Stomach smooth muscle (tissue), 2 donors: ENCODE data around the gene MKNK2.

ENCODE experiments used
- H3K27ac ChIP-seq: one replicate; pipeline ENCODE4 v1.7.0; 2013; ENCODE audit warnings: mild to moderate bottlenecking, low read length, inconsistent platforms
- H3K27me3 ChIP-seq, 2 donors: one replicate each; pipeline ENCODE4 v1.7.0; 2013; ENCODE audit warnings: low read length in 2 of 2; ENCODE audit not compliant: insufficient read depth in 2 of 2, control insufficient read depth in 1 of 2
- H3K36me3 ChIP-seq, 2 donors: one replicate each; pipeline ENCODE4 v1.7.0; 2013; ENCODE audit warnings: low read length in 2 of 2; ENCODE audit not compliant: control insufficient read depth in 2 of 2, insufficient read depth in 2 of 2
- H3K4me1 ChIP-seq: one replicate; pipeline ENCODE4 v1.7.0; 2013; ENCODE audit warnings: low read length; ENCODE audit not compliant: control insufficient read depth, insufficient read depth
- H3K4me3 ChIP-seq, 2 donors: one replicate each; pipeline ENCODE4 v1.7.0; 2013; ENCODE audit warnings: low read length in 2 of 2
- H3K9ac ChIP-seq, 2 donors: one replicate each; pipeline ENCODE4 v1.7.0; 2013; ENCODE audit warnings: low read length in 2 of 2, mild to moderate bottlenecking in 1 of 2
- H3K9me3 ChIP-seq, 2 donors: one replicate each; pipeline ENCODE4 v1.7.0; 2013; ENCODE audit warnings: low read length in 2 of 2; ENCODE audit not compliant: control insufficient read depth in 2 of 2
- donor health status: healthy.
- donor health status: Pancreatic carcinoma.

Gene MKNK2

GRCh38 chr19:2041433-2041682, 9.7 kb downstream of the MKNK2 start:
- Histone ChIP-seq H3K4me3 (peak overlapping the region; percentile 27 to 70), H3K27ac (peak overlapping the region; percentile 89), H3K9me3 (no peaks in the 10 kb centered on the region), H3K9ac (peak overlapping the region; percentile 69), H3K36me3 (peaks cover 15 to 26% of the 10 kb centered on the region in 2 donors), H3K4me1 (peaks cover 52% of the 10 kb centered on the region), H3K27me3 (no peaks in the 10 kb centered on the region)

GRCh38 chr19:2040647-2041432, 10.2 kb downstream of the MKNK2 start:
- H3K36me3 ChIP-seq: peaks cover 14 to 24% of the 10 kb centered on the region in 2 donors
- peak overlapping the region; percentile 69 for H3K9ac ChIP-seq
- peak overlapping the region; percentile 89 for H3K27ac ChIP-seq
- no peaks in the 10 kb centered on the region for H3K9me3 ChIP-seq
- peaks cover 48% of the 10 kb centered on the region for H3K4me1 ChIP-seq
- H3K27me3 ChIP-seq: no peaks in the 10 kb centered on the region
- H3K4me3 ChIP-seq: peak overlapping the region; percentile 27 to 70

- peaks cover 41% of the 10 kb centered on the region for H3K4me1 ChIP-seq
- no peak overlapping the region for H3K9ac ChIP-seq
- peaks cover 0 to 5% of the 10 kb centered on the region in 2 donors for H3K9me3 ChIP-seq
- no peaks in the 10 kb centered on the region for H3K27me3 ChIP-seq
- H3K27ac ChIP-seq: peak overlapping the region; percentile 89
- peaks cover 12 to 21% of the 10 kb centered on the region in 2 donors for H3K36me3 ChIP-seq
- no peak overlapping the region for H3K4me3 ChIP-seq
Measured at GRCh38 chr19:2039959-2040646, 10.9 kb downstream of the MKNK2 start.

GRCh38 chr19:2039089-2039958, 11.7 kb downstream of the MKNK2 start:
- peaks cover 34% of the 10 kb centered on the region for H3K4me1 ChIP-seq
- H3K27me3 ChIP-seq: no peaks in the 10 kb centered on the region
- peaks cover 0 to 5% of the 10 kb centered on the region in 2 donors for H3K9me3 ChIP-seq
- no peak overlapping the region for H3K4me3 ChIP-seq
- no peak overlapping the region for H3K9ac ChIP-seq
- peaks cover 7 to 17% of the 10 kb centered on the region in 2 donors for H3K36me3 ChIP-seq
- peak overlapping the region; percentile 18 for H3K27ac ChIP-seq

GRCh38 chr19:2038284-2039088, 12.6 kb downstream of the MKNK2 start:
- H3K4me3 ChIP-seq: no peak overlapping the region
- H3K4me1 ChIP-seq: peaks cover 32% of the 10 kb centered on the region
- no peaks in the 10 kb centered on the region for H3K27me3 ChIP-seq
- H3K9ac ChIP-seq: no peak overlapping the region
- no peak overlapping the region for H3K27ac ChIP-seq
- peaks cover 7 to 17% of the 10 kb centered on the region in 2 donors for H3K36me3 ChIP-seq
- H3K9me3 ChIP-seq: peaks cover 0 to 5% of the 10 kb centered on the region in 2 donors

- peaks cover 26% of the 10 kb centered on the region for H3K4me1 ChIP-seq
- no peak overlapping the region for H3K9ac ChIP-seq
- no peak overlapping the region for H3K4me3 ChIP-seq
- peaks cover 0 to 5% of the 10 kb centered on the region in 2 donors for H3K9me3 ChIP-seq
- H3K27me3 ChIP-seq: no peaks in the 10 kb centered on the region
- H3K27ac ChIP-seq: peak overlapping the region; percentile 18
- H3K36me3 ChIP-seq: peaks cover 7 to 14% of the 10 kb centered on the region in 2 donors
Measured at GRCh38 chr19:2037651-2038255, 13.3 kb downstream of the MKNK2 start.

GRCh38 chr19:2036424-2036823, 14.6 kb downstream of the MKNK2 start:
- H3K27ac ChIP-seq: no peak overlapping the region
- peaks cover 28% of the 10 kb centered on the region for H3K4me1 ChIP-seq
- peaks cover 7 to 14% of the 10 kb centered on the region in 2 donors for H3K36me3 ChIP-seq
- peaks cover 0 to 5% of the 10 kb centered on the region in 2 donors for H3K9me3 ChIP-seq
- H3K27me3 ChIP-seq: no peaks in the 10 kb centered on the region
- H3K4me3 ChIP-seq: no peak overlapping the region
- H3K9ac ChIP-seq: no peak overlapping the region

- Histone ChIP-seq H3K27ac (no peak overlapping the region), H3K4me3 (no peak overlapping the region), H3K36me3 (peaks cover 4 to 7% of the 10 kb centered on the region in 2 donors), H3K9ac (no peak overlapping the region), H3K27me3 (no peaks in the 10 kb centered on the region), H3K9me3 (peaks cover 0 to 5% of the 10 kb centered on the region in 2 donors), H3K4me1 (peaks cover 22% of the 10 kb centered on the region)
Measured at GRCh38 chr19:2035590-2035991, 15.5 kb downstream of the MKNK2 start.

GRCh38 chr19:2034729-2035589, 16.1 kb downstream of the MKNK2 start:
- Histone ChIP-seq H3K9me3 (peaks cover 0 to 5% of the 10 kb centered on the region in 2 donors), H3K27me3 (no peaks in the 10 kb centered on the region), H3K4me3 (no peak overlapping the region), H3K4me1 (peaks cover 17% of the 10 kb centered on the region), H3K9ac (no peak overlapping the region), H3K36me3 (peaks cover 0 to 4% of the 10 kb centered on the region in 2 donors), H3K27ac (no peak overlapping the region)
